Right lobe of liver (tissue), 6 donors: ENCODE results near the gene TMUB1. TPM values are rescaled to one million over a fixed set of nuclear protein-coding genes. Genes with fewer than 3 reads are reported as not detected.

Source experiments
- ATAC-seq, 4 donors: fragments of 200-7000 bp; cut with Tn5 transposase; one replicate each; pipeline ENCODE4 v1.9.1; 2020; ENCODE audit warnings: mild to moderate bottlenecking in 4 of 4, moderate library complexity in 4 of 4
- DNase-seq, 3 donors: peaks; one replicate each; pipeline ENCODE4 v3.0.0-alpha.2; 2020
- H3K27ac ChIP-seq, 3 donors: fragments of 200-600 bp; one replicate each; pipeline ENCODE4 v1.8.0; 2022
- H3K27me3 ChIP-seq, 2 donors: fragments of 200-600 bp; one replicate each; pipeline ENCODE4 v1.8.0; 2022
- H3K36me3 ChIP-seq, 4 donors: fragments of 200-600 bp; sonication (generic) in 1 of 4; one replicate each; pipeline versions ENCODE4 v1.5.1 to v1.8.0; 2017 to 2022; ENCODE audit warnings: control low read depth in 1 of 4
- H3K4me1 ChIP-seq, 4 donors: fragments of 200-600 bp; sonication (generic) in 1 of 4; one replicate each; pipeline versions ENCODE4 v1.5.1 to v1.8.0; 2017 to 2022; ENCODE audit warnings: control low read depth in 1 of 4
- H3K4me3 ChIP-seq, 3 donors: fragments of 200-600 bp; one replicate each; pipeline ENCODE4 v1.8.0; 2022
- H3K9me3 ChIP-seq, 4 donors: fragments of 200-600 bp; sonication (generic) in 1 of 4; one replicate each; pipeline versions ENCODE4 v1.5.1 to v1.8.0; 2017 to 2022; ENCODE audit warnings: control low read depth in 1 of 4
- POLR2A ChIP-seq: fragments of 450-650 bp; IDR thresholded peaks from one replicate; pipeline ENCODE4 v1.6.1; 2017; ENCODE audit warnings: antibody characterized with exemption, mild to moderate bottlenecking
- WGBS: methylation state at CpG from one replicate; pipeline ENCODE4 v1.1.6; 2018; ENCODE audit warnings: low coverage, low lambda C conversion rate; ENCODE audit not compliant: insufficient coverage; ENCODE audit errors: missing lambda C conversion rate; 5-methylcytosine and 5-hydroxymethylcytosine counted together
- intact Hi-C, 2 donors: fragments of 100-400 bp; cut with DNase I; formaldehyde crosslinking; loops; one replicate each; pipeline versions ENCODE4 v1.11.2 to v1.14.1; 2022
- long read RNA-seq: library from polyadenylated mRNA; unstranded; transcript quantifications from one replicate; pipeline ENCODE4 v2.0.0, GENCODE V29; 2019
- total RNA-seq, 6 experiments: library from RNA; depleted of rRNA in 2 of 6; stranded (reverse); fragments of >200 nt in 2 of 6; fragmentation: NEBNext Ultra II Directional in 3 of 6; extraction: Animal tissue kit (Norgen Biotek cat#: 25700) in 3 of 6; gene quantifications; one replicate each; pipeline versions ENCODE4 v1.1.0 to v1.2.4, GENCODE V29; 2016 to 2023
- TF ChIP-seq, protein P1 (sequence below), 4 donors: fragments of 200-600 bp in 3 of 4; fragments of 450-650 bp in 1 of 4; IDR thresholded peaks; one replicate each; pipeline versions ENCODE4 v1.5.1 to v1.8.0; 2016 to 2022; ENCODE audit warnings: antibody characterized with exemption in 4 of 4, mild to moderate bottlenecking in 2 of 4
- donor health status: DM: no; HTN: yes; CAD: no.
- donor health status: DM: no; HTN: no; CAD: no.
- donor health status: DM: no; HTN: no; CAD: no.
- donor health status: DM: no; HTN: yes; CAD: no.
- donor health status: DM: no; HTN: yes; CAD: no.

Gene TMUB1, protein sequence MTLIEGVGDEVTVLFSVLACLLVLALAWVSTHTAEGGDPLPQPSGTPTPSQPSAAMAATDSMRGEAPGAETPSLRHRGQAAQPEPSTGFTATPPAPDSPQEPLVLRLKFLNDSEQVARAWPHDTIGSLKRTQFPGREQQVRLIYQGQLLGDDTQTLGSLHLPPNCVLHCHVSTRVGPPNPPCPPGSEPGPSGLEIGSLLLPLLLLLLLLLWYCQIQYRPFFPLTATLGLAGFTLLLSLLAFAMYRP
- total RNA-seq, result 10 to 100 TPM; 27.7 to 63.1 (median 41.8) TPM
- long read RNA-seq, partial matches to known transcripts, result 0 of 1 reads
- long read RNA-seq, other reads (novel, unspliced or antisense), result 1 of 1 reads

DNA sequence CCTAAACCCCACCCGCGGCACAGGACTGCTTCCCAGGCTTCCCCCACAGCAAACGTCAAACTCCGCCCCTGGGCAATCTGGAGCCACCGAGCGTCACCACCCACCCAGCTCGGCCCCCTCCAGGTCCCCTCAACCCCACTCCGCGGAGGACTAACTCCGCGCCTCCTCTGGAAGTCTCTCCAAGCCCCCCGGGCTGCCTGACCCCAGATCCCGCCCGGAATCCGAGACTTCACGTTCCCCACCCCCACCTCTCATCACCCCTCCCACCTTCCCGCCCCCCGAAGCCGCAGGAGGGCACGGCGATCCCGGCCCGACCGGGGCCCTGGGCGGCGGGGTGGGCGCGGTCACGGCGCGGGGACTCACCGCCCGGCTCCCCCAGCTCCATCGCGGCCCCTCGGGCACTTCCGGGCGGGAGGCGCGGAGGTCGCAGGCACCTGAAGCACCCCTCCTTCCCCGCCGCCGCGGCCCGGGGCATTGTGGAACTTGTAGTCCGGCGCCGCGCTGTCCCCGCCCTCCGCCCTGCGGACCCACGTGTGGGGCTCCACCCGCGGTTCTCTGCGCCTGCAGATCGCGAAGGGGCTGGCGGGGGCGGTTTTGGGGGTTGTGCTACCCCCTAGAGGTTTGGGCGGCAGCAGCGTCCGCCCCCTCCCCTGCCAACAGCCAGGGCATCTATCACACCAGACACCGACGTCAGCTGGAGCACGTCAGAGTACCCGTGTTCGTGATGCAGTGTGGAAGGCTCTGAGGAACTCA is at the start of gene TMUB1:
TSS of gene TMUB1 (minus strand) at position 423 of the 753 bp plus-strand sequence. CDS start 930 bp downstream, outside the sequence.
- no peaks in the 10 kb centered on the region for H3K36me3 ChIP-seq
- H3K9me3 ChIP-seq, result no peaks in the 10 kb centered on the region
- peak within 1 kb of the TSS; percentile 83 to 99 (median 93) for H3K4me3 ChIP-seq
- peak within 1 kb of the TSS; percentile 80 to 90 (median 90) for H3K27ac ChIP-seq
- peak; percentile 42 for TF ChIP-seq POLR2A
- TF ChIP-seq, protein P1, sequence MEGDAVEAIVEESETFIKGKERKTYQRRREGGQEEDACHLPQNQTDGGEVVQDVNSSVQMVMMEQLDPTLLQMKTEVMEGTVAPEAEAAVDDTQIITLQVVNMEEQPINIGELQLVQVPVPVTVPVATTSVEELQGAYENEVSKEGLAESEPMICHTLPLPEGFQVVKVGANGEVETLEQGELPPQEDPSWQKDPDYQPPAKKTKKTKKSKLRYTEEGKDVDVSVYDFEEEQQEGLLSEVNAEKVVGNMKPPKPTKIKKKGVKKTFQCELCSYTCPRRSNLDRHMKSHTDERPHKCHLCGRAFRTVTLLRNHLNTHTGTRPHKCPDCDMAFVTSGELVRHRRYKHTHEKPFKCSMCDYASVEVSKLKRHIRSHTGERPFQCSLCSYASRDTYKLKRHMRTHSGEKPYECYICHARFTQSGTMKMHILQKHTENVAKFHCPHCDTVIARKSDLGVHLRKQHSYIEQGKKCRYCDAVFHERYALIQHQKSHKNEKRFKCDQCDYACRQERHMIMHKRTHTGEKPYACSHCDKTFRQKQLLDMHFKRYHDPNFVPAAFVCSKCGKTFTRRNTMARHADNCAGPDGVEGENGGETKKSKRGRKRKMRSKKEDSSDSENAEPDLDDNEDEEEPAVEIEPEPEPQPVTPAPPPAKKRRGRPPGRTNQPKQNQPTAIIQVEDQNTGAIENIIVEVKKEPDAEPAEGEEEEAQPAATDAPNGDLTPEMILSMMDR (IDR thresholded peaks at IDR 0.05), result no peak
- H3K4me1 ChIP-seq, result peaks cover 0 to 42% (median 18%) of the 10 kb centered on the region in 4 donors
- WGBS, result 0% methylated on average over 8 of the region's 69 CpGs
- H3K27me3 ChIP-seq, result no peaks in the 10 kb centered on the region
- intact Hi-C loops, result no loop called here
- DNase-seq (peak; percentile 87 to 88 (median 88)), ATAC-seq (peak; percentile 14 to 45 (median 32))

GRCh38 chr7:151132461-151133205 is 49.3 kb upstream of the TMUB1 start:
- no peak overlapping the region for H3K27ac ChIP-seq
- no peaks in the 10 kb centered on the region for H3K27me3 ChIP-seq
- 94% methylated on average over 5 of the region's 21 CpGs for WGBS
- intact Hi-C loops, result no loop called here
- peak in 2 of 3 donors; percentile 9 to 35 for DNase-seq
- H3K9me3 ChIP-seq, result no peaks in the 10 kb centered on the region
- peaks cover 0 to 45% (median 15%) of the 10 kb centered on the region in 4 donors for H3K36me3 ChIP-seq
- H3K4me3 ChIP-seq, result no peak overlapping the region
- no peaks in the 10 kb centered on the region for H3K4me1 ChIP-seq
- TF ChIP-seq, protein P1 (IDR thresholded peaks at IDR 0.05), result no peak
- TF ChIP-seq POLR2A, result no peak
- ATAC-seq, result no peak

DNA sequence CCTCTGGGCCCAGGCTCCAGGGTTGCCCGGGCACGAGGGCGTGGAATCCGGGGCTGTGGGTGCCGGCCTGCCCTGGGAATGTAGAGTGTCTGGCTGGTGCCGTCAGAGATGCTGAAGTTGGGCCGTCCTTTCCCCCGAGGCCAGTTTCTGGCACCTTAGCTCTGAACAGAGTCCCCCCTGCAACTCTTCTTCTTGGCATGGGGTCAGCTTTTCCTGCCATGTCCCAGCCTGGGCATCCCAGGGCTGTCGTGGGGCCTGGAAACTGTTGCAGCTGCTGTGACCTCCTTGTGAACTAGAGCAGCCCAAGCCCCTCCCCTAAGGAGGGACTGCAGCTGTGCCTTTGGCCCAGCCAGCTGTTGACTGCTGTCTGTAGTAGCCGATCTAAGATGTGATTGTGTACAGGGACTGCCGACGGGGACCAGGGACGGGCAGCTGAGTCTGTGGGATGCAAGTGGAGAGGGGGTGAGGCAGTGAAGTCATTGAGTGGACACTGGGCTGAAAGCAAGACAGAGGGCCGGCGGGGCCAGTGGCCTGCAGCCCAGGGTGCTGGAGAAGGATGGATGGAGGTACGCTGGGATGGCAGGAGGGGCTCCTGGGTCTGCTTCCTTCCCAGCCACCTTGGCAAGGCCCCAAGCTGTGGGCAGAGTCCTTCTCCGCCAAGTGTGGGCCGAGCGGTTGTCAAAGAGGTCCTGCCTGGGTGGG is 48.5 kb upstream of the TMUB1 start:
- Histone ChIP-seq H3K4me3 (no peak overlapping the region), H3K36me3 (peaks cover 0 to 45% (median 16%) of the 10 kb centered on the region in 4 donors), H3K4me1 (no peaks in the 10 kb centered on the region), H3K27ac (no peak overlapping the region), H3K9me3 (no peaks in the 10 kb centered on the region), H3K27me3 (no peaks in the 10 kb centered on the region)
- WGBS, result 92% methylated on average over 4 of the region's 19 CpGs
- ATAC-seq, result no peak
- intact Hi-C loops, result no loop called here
- TF ChIP-seq, protein P1 (IDR thresholded peaks at IDR 0.05), result no peak
- TF ChIP-seq POLR2A, result no peak
- DNase-seq, result peak in 1 of 3 donors; percentile 48

DNA sequence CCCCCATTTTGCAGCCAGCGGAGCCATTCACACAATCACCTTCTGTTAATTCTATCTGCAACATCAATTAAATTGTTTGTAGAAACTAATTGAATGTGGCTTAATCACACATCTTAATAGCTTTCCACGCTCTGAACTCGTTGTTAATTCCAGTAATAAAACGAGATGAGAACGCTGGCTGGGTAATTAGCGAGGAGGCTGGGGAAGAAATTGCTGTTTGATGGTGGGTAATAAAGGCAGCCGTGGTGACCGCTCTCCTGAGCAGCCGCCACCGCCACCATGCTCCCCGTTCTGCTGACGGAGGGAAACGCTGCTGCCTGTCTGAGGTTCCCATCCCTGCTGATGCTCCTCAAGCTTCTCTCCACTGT is 47.9 kb upstream of the TMUB1 start:
- Histone ChIP-seq H3K36me3 (peaks cover 0 to 44% (median 16%) of the 10 kb centered on the region in 4 donors), H3K27me3 (no peaks in the 10 kb centered on the region), H3K4me3 (no peak overlapping the region), H3K4me1 (no peaks in the 10 kb centered on the region), H3K9me3 (no peaks in the 10 kb centered on the region), H3K27ac (no peak overlapping the region)
- 97% methylated on average over 6 of the region's 13 CpGs for WGBS
- TF ChIP-seq POLR2A, result no peak
- TF ChIP-seq, protein P1 (IDR thresholded peaks at IDR 0.05), result no peak
- no peak for DNase-seq
- no peak for ATAC-seq
- intact Hi-C loops, result no loop called here
